Activated CD8-positive, alpha-beta T cell treated with anti-CD3 and anti-CD28 coated beads, Interleukin-2, amount 10 ng/mL, durations not matched to agents 7 days and 5 days (primary cell): ENCODE results near the gene SLC9A5. TPM values are rescaled to one million over a fixed set of nuclear protein-coding genes. Genes with fewer than 3 reads are reported as not detected.

Source experiments
- ATAC-seq: fragments of 150-1000 bp; cut with Tn5 transposase; one replicate; pipeline ENCODE4 v1.10.0; 2021; ENCODE audit warnings: moderate library complexity
- CTCF ChIA-PET: fragments of 350-600 bp; sonication (Branson Sonifier 250); formaldehyde crosslinking; loops from one replicate; lab custom pipeline; 2021; ENCODE audit warnings: antibody characterized with exemption; lab: Charles Lee
- POLR2A ChIA-PET: fragments of 350-600 bp; sonication (Branson Sonifier 250); formaldehyde crosslinking; loops from one replicate; lab custom pipeline; 2021; ENCODE audit warnings: antibody characterized with exemption; lab: Charles Lee
- DNase-seq: peaks from one replicate; pipeline ENCODE4 v3.0.0-alpha.2; 2020
- H3K27ac Mint-ChIP-seq: one replicate; pipeline ENCODE4 v1.8.0; 2021; ENCODE audit warnings: mild to moderate bottlenecking, mixed read lengths
- H3K27me3 Mint-ChIP-seq: one replicate; pipeline ENCODE4 v1.8.0; 2021; ENCODE audit warnings: low read depth, mixed read lengths
- H3K36me3 Mint-ChIP-seq: one replicate; pipeline ENCODE4 v1.8.0; 2021; ENCODE audit warnings: low read depth, mixed read lengths
- H3K4me1 Mint-ChIP-seq: one replicate; pipeline ENCODE4 v1.8.0; 2021; ENCODE audit warnings: low read depth, mixed read lengths
- H3K4me3 Mint-ChIP-seq: one replicate; pipeline ENCODE4 v1.8.0; 2021; ENCODE audit warnings: mild to moderate bottlenecking, mixed read lengths
- H3K9me3 Mint-ChIP-seq: one replicate; pipeline ENCODE4 v1.8.0; 2022; ENCODE audit warnings: mixed read lengths; ENCODE audit not compliant: insufficient read depth
- total RNA-seq, 2 experiments: library from RNA; stranded (reverse); gene quantifications; one replicate each; pipeline ENCODE4 v1.2.3, GENCODE V29; 2021

SLC9A5 gene
- total RNA-seq, 2 experiments from 2014 or later, result 3.1 to 4.1 TPM

GRCh38 chr16:67235816-67236562 lies 12.8 kb upstream of the SLC9A5 start:
- Mint-ChIP-seq H3K9me3 (no peaks in the 10 kb centered on the region), H3K27ac (peak overlapping the region; percentile 79), H3K36me3 (peaks cover 53% of the 10 kb centered on the region), H3K27me3 (no peaks in the 10 kb centered on the region), H3K4me1 (peaks cover 13% of the 10 kb centered on the region), H3K4me3 (peak overlapping the region; percentile 2)
- POLR2A ChIA-PET, result interaction anchor here (0.7 to 4.1 kb wide), 3 partner anchors 9 to 27 kb away, joined by 3 to 27 read pairs (median 5); partner anchors contain the start of gene TMEM208
- CTCF ChIA-PET, result interaction anchor here (1.6 to 2.5 kb wide), 2 partner anchors 8 to 9 kb away, joined by 5 to 6 read pairs; partner anchors contain the start of gene TMEM208
- ATAC-seq, result no peak
- DNase-seq, result no peak

GRCh38 chr16:67236563-67237395 lies 12.0 kb upstream of the SLC9A5 start:
- peak overlapping the region; percentile 2 for H3K4me3 Mint-ChIP-seq

GRCh38 chr16:67237396-67238277 lies 11.1 kb upstream of the SLC9A5 start:
- ATAC-seq (no peak), DNase-seq (no peak)
- Mint-ChIP-seq H3K9me3 (no peaks in the 10 kb centered on the region), H3K27me3 (no peaks in the 10 kb centered on the region), H3K27ac (peak overlapping the region; percentile 3), H3K4me3 (no peak overlapping the region), H3K4me1 (peaks cover 26% of the 10 kb centered on the region), H3K36me3 (peaks cover 51% of the 10 kb centered on the region)
- POLR2A ChIA-PET, result interaction anchor here (1.2 to 4.1 kb wide), 2 partner anchors 9 to 10 kb away, joined by 3 to 27 read pairs; partner anchors contain the start of gene TMEM208
- CTCF ChIA-PET, result interaction anchor here (2.5 kb wide), 1 partner anchor 11 kb away, joined by 6 read pairs; the partner anchor contains the start of gene TMEM208

More at GRCh38 chr16:67236563-67237395, 12.0 kb upstream of the SLC9A5 start:
- ChIA-PET POLR2A (interaction anchor here (0.7 to 4.1 kb wide), 3 partner anchors 9 to 28 kb away, joined by 3 to 27 read pairs (median 3); partner anchors contain the start of gene TMEM208), CTCF (interaction anchor here (1.6 to 2.5 kb wide), 2 partner anchors 8 to 10 kb away, joined by 5 to 6 read pairs; partner anchors contain the start of gene TMEM208)
- H3K36me3 Mint-ChIP-seq, result peaks cover 54% of the 10 kb centered on the region
- ATAC-seq (peak; percentile 85), DNase-seq (peak; percentile 80)
- H3K27ac Mint-ChIP-seq, result peak overlapping the region; percentile 79
- H3K4me1 Mint-ChIP-seq, result peaks cover 19% of the 10 kb centered on the region
- no peaks in the 10 kb centered on the region for H3K9me3 Mint-ChIP-seq
- no peaks in the 10 kb centered on the region for H3K27me3 Mint-ChIP-seq

- ChIA-PET POLR2A (interaction anchor here (1.2 to 4.1 kb wide), 2 partner anchors 8 to 11 kb away, joined by 3 to 27 read pairs; partner anchors contain the start of gene TMEM208), CTCF (no interaction called here)
- Mint-ChIP-seq H3K36me3 (peaks cover 48% of the 10 kb centered on the region), H3K4me3 (no peak overlapping the region), H3K27ac (peak overlapping the region; percentile 62), H3K27me3 (no peaks in the 10 kb centered on the region), H3K9me3 (no peaks in the 10 kb centered on the region), H3K4me1 (peaks cover 29% of the 10 kb centered on the region)
- ATAC-seq (no peak), DNase-seq (no peak)
Measured at GRCh38 chr16:67238278-67238575, 10.6 kb upstream of the SLC9A5 start.

- H3K27me3 Mint-ChIP-seq, result no peaks in the 10 kb centered on the region
- H3K4me3 Mint-ChIP-seq, result no peak overlapping the region
- H3K4me1 Mint-ChIP-seq, result peaks cover 36% of the 10 kb centered on the region
- ChIA-PET CTCF (interaction anchor here (0.5 to 1.5 kb wide), 3 partner anchors 9 to 282 kb away, joined by 3 to 4 read pairs (median 4); partner anchors contain the start of gene FHOD1), POLR2A (interaction anchor here (0.7 to 4.1 kb wide), 3 partner anchors 8 to 29 kb away, joined by 3 to 27 read pairs (median 5); partner anchors contain the start of gene TMEM208)
- H3K36me3 Mint-ChIP-seq, result peaks cover 47% of the 10 kb centered on the region
- H3K9me3 Mint-ChIP-seq, result no peaks in the 10 kb centered on the region
- DNase-seq (no peak), ATAC-seq (no peak)
- peak overlapping the region; percentile 62 for H3K27ac Mint-ChIP-seq
Measured at GRCh38 chr16:67238806-67239470, 9.8 kb upstream of the SLC9A5 start.

- H3K4me1 Mint-ChIP-seq, result peaks cover 51% of the 10 kb centered on the region
- DNase-seq, result no peak
- H3K9me3 Mint-ChIP-seq, result no peaks in the 10 kb centered on the region
- H3K36me3 Mint-ChIP-seq, result peaks cover 49% of the 10 kb centered on the region
- ATAC-seq, result no peak
- no peak overlapping the region for H3K27ac Mint-ChIP-seq
- H3K27me3 Mint-ChIP-seq, result no peaks in the 10 kb centered on the region
- no peak overlapping the region for H3K4me3 Mint-ChIP-seq
- ChIA-PET CTCF (no interaction called here), POLR2A (interaction anchor here (0.8 to 1.8 kb wide), 3 partner anchors 9 to 240 kb away, joined by 3 to 7 read pairs (median 5); partner anchors contain the start of gene TMEM208)
Measured at GRCh38 chr16:67240506-67240905, 8.3 kb upstream of the SLC9A5 start.

- no peak for ATAC-seq
- Mint-ChIP-seq H3K4me3 (no peak overlapping the region), H3K27me3 (no peaks in the 10 kb centered on the region), H3K4me1 (peaks cover 53% of the 10 kb centered on the region), H3K27ac (peak overlapping the region; percentile 75), H3K9me3 (no peaks in the 10 kb centered on the region), H3K36me3 (peaks cover 42% of the 10 kb centered on the region)
- CTCF ChIA-PET, result interaction anchor here (1.5 kb wide), 1 partner anchor 14 kb away, joined by 4 read pairs; the partner anchor contains the start of gene TMEM208
- POLR2A ChIA-PET, result interaction anchor here (1.8 kb wide), 2 partner anchors 10 to 14 kb away, joined by 5 to 7 read pairs; partner anchors contain the start of gene TMEM208
- no peak for DNase-seq
Measured at GRCh38 chr16:67241008-67241900, 7.5 kb upstream of the SLC9A5 start.

- peaks cover 51% of the 10 kb centered on the region for H3K4me1 Mint-ChIP-seq
- DNase-seq (no peak), ATAC-seq (no peak)
- H3K27ac Mint-ChIP-seq, result peak overlapping the region; percentile 83
- H3K36me3 Mint-ChIP-seq, result peaks cover 34% of the 10 kb centered on the region
- H3K4me3 Mint-ChIP-seq, result no peak overlapping the region
- ChIA-PET POLR2A (interaction anchor here (1.8 kb wide), 1 partner anchor 15 kb away, joined by 7 read pairs; the partner anchor contains the start of gene TMEM208), CTCF (interaction anchor here (0.9 to 7.3 kb wide), 3 partner anchors 15 to 57 kb away, joined by 3 to 64 read pairs (median 4); partner anchors contain the start of gene TMEM208)
- no peaks in the 10 kb centered on the region for H3K9me3 Mint-ChIP-seq
- H3K27me3 Mint-ChIP-seq, result no peaks in the 10 kb centered on the region
Measured at GRCh38 chr16:67242138-67242730, 6.5 kb upstream of the SLC9A5 start.

GRCh38 chr16:67243481-67243880 lies 5.3 kb upstream of the SLC9A5 start:
- peak overlapping the region; percentile 92 for H3K27ac Mint-ChIP-seq
- no peak for DNase-seq
- peaks cover 21% of the 10 kb centered on the region for H3K36me3 Mint-ChIP-seq
- no peaks in the 10 kb centered on the region for H3K9me3 Mint-ChIP-seq
- ATAC-seq, result no peak
- no peaks in the 10 kb centered on the region for H3K27me3 Mint-ChIP-seq
- peaks cover 54% of the 10 kb centered on the region for H3K4me1 Mint-ChIP-seq
- H3K4me3 Mint-ChIP-seq, result no peak overlapping the region
- CTCF ChIA-PET, result interaction anchor here (0.9 to 7.3 kb wide), 8 partner anchors 7 to 238 kb away, joined by 3 to 64 read pairs (median 4); partner anchors contain the start of genes ATP6V0D1 and TMEM208
- POLR2A ChIA-PET, result interaction anchor here (1.1 to 5.9 kb wide), 3 partner anchors 9 to 18 kb away, joined by 3 to 70 read pairs (median 5); partner anchors contain the start of gene TMEM208
